LHCN-M2 (cell line): ENCODE measurements around the gene SIDT2. TPM values are rescaled to one million over a fixed set of nuclear protein-coding genes. Genes with fewer than 3 reads are reported as not detected.

Source experiments
- total RNA-seq: library from RNA; depleted of rRNA; stranded (reverse); fragments of >200 nt; gene quantifications from 2 replicates; pipeline ENCODE4 v1.2.3, GENCODE V29; 2014; rRNA removed

SIDT2 gene
- total RNA-seq, 1 experiment from 2014 or later, result 18.7 TPM

Other genes starting within 250 kb of the SIDT2 start
- 11.4 and 12.2 TPM in 2 replicates for gene SIK3, start 80.3 kb upstream of the SIDT2 start, total RNA-seq
- gene PAFAH1B2, start 34.5 kb upstream of the SIDT2 start, total RNA-seq, result 108 and 117 TPM in 2 replicates
- gene TAGLN, start 20.6 kb downstream of the SIDT2 start, total RNA-seq, result 486 and 622 TPM in 2 replicates
- 51.6 and 61.0 TPM in 2 replicates for gene PCSK7, start 53.3 kb downstream of the SIDT2 start, total RNA-seq
- 9.3 and 12.6 TPM in 2 replicates for gene RNF214, start 53.9 kb downstream of the SIDT2 start, total RNA-seq
- gene BACE1-AS, start 112.6 kb downstream of the SIDT2 start, total RNA-seq, result 3.4 and 4.7 TPM in 2 replicates
- 29.8 and 38.5 TPM in 2 replicates for gene BACE1, start 137.5 kb downstream of the SIDT2 start, total RNA-seq
- gene CEP164, start 149.1 kb downstream of the SIDT2 start, total RNA-seq, result 37.5 and 48.7 TPM in 2 replicates